ENCODE data around the gene GRM8.

GRM8 gene

DNA sequence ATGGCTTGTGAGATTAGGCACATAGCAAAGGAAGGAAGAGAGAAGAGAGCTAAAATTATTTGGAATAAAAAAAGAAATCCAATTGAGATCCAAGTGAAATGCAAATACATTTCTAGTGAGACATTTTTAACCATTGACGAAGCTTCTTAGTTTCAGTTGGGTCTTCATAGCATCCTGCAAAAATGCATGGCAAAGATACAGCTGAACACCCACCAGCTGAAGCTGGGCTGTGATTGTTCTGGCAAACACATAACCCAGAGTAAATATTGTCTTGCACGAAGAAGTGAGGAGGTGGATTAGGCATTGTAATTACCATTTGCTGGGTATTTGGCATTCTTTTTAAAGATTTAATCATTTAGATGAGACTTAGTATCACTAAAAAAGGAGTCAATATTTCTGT is 409.4 kb downstream of the GRM8 start:
- no peaks in the 10 kb centered on the region for H3K9me3 ChIP-seq (ENCODE audit: control insufficient read depth, insufficient read depth, low read depth, low read length)
- POLR2A ChIA-PET, result no interaction called here
- TF ChIP-seq ZNF596 (tag by site-specific recombination; IDR thresholded peaks at IDR 0.05) (no peak), ZNF654 (tag by site-specific recombination; IDR thresholded peaks at IDR 0.05; ENCODE audit: low read depth) (no peak), SALL2 (tag by site-specific recombination; IDR thresholded peaks at IDR 0.05; ENCODE audit: borderline replicate concordance) (no peak), ZNF791 (tag by site-specific recombination; IDR thresholded peaks at IDR 0.05) (no peak), ZNF214 (tag by site-specific recombination; IDR thresholded peaks at IDR 0.05; ENCODE audit: borderline replicate concordance) (no peak), ZNF677 (tag by site-specific recombination; IDR thresholded peaks at IDR 0.05) (no peak), ZNF670 (tag by site-specific recombination; IDR thresholded peaks at IDR 0.05; ENCODE audit: low read depth) (no peak), ZNF350 (tag by site-specific recombination; IDR thresholded peaks at IDR 0.05) (no peak), SP3 (tag by site-specific recombination; IDR thresholded peaks at IDR 0.05) (no peak), GLI4 (tag by site-specific recombination; IDR thresholded peaks at IDR 0.05) (no peak), ZNF416 (tag by site-specific recombination; IDR thresholded peaks at IDR 0.05) (no peak), ZNF112 (tag by site-specific recombination; IDR thresholded peaks at IDR 0.05) (no peak), ZFP3 (tag by site-specific recombination; IDR thresholded peaks at IDR 0.05; ENCODE audit: low read depth) (no peak), GLI2 (tag by site-specific recombination; IDR thresholded peaks at IDR 0.05; ENCODE audit: borderline replicate concordance, low read depth) (no peak), ZNF830 (tag by site-specific recombination; IDR thresholded peaks at IDR 0.05; ENCODE audit: low read depth) (no peak), ZNF175 (tag by site-specific recombination; IDR thresholded peaks at IDR 0.05) (no peak), ZNF423 (tag by site-specific recombination; IDR thresholded peaks at IDR 0.05) (no peak), GLIS2 (tag by site-specific recombination; IDR thresholded peaks at IDR 0.05) (no peak)
- TF ChIP-seq, protein P1, sequence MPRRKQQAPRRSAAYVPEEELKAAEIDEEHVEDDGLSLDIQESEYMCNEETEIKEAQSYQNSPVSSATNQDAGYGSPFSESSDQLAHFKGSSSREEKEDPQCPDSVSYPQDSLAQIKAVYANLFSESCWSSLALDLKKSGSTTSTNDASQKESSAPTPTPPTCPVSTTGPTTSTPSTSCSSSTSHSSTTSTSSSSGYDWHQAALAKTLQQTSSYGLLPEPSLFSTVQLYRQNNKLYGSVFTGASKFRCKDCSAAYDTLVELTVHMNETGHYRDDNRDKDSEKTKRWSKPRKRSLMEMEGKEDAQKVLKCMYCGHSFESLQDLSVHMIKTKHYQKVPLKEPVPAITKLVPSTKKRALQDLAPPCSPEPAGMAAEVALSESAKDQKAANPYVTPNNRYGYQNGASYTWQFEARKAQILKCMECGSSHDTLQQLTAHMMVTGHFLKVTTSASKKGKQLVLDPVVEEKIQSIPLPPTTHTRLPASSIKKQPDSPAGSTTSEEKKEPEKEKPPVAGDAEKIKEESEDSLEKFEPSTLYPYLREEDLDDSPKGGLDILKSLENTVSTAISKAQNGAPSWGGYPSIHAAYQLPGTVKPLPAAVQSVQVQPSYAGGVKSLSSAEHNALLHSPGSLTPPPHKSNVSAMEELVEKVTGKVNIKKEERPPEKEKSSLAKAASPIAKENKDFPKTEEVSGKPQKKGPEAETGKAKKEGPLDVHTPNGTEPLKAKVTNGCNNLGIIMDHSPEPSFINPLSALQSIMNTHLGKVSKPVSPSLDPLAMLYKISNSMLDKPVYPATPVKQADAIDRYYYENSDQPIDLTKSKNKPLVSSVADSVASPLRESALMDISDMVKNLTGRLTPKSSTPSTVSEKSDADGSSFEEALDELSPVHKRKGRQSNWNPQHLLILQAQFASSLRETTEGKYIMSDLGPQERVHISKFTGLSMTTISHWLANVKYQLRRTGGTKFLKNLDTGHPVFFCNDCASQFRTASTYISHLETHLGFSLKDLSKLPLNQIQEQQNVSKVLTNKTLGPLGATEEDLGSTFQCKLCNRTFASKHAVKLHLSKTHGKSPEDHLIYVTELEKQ (tag by site-specific recombination; IDR thresholded peaks at IDR 0.05; ENCODE audit: borderline replicate concordance), result no peak
- CTCF ChIA-PET, result interaction anchor here (1.8 kb wide), 1 partner anchor 40 kb away, joined by 5 read pairs; no protein-coding TSS in a partner anchor
- H3K36me3 ChIP-seq (ENCODE audit: control insufficient read depth in 2 of 2, insufficient read depth in 1 of 2, low read length in 2 of 2), result no peaks in the 10 kb centered on the region
- H3K27ac ChIP-seq (ENCODE audit: extremely low read depth, low read depth, low read length), result no peak overlapping the region
- no peaks in the 10 kb centered on the region for H3K4me1 ChIP-seq (ENCODE audit: control insufficient read depth, insufficient read depth, low read length)
- H3K4me3 ChIP-seq (ENCODE audit: low read depth, low read length), result no peak overlapping the region

DNA sequence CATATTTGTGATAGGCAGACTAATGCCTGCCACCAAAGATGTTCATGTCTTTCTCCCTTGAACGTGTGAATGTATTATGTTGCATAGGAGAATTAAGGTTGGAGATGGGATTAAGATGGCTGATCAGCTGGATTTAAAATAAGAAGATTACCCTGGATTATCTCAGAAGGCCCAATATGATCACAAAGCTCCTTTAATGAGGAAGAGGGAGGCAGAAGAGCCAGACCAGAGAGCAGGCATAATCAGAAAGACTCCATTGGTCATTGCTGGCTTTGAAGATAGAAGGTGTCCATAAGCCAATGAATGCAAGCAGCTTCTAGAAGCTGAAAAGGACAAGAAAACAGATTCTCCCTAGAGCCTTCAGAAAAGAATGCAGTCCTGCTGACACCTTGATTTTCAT is 410.3 kb downstream of the GRM8 start:
- ChIA-PET POLR2A (no interaction called here), CTCF (interaction anchor here (1.8 kb wide), 1 partner anchor 39 kb away, joined by 5 read pairs; no protein-coding TSS in a partner anchor)
- no peak overlapping the region for H3K27ac ChIP-seq (ENCODE audit: extremely low read depth, low read depth, low read length)

More for the DNA sequence above, 410.3 kb downstream of the GRM8 start:
- H3K4me1 ChIP-seq (ENCODE audit: control insufficient read depth, insufficient read depth, low read length), result no peaks in the 10 kb centered on the region
- no peak overlapping the region for H3K4me3 ChIP-seq (ENCODE audit: low read depth, low read length)
- no peaks in the 10 kb centered on the region for H3K9me3 ChIP-seq (ENCODE audit: control insufficient read depth, insufficient read depth, low read depth, low read length)
- TF ChIP-seq KLF8 (tag by site-specific recombination; IDR thresholded peaks at IDR 0.05) (no peak), ZNF610 (tag by site-specific recombination; IDR thresholded peaks at IDR 0.05; ENCODE audit: borderline replicate concordance) (no peak), BCL11A (tag by site-specific recombination; IDR thresholded peaks at IDR 0.05; ENCODE audit: low read depth) (no peak)
- TF ChIP-seq, protein P2, sequence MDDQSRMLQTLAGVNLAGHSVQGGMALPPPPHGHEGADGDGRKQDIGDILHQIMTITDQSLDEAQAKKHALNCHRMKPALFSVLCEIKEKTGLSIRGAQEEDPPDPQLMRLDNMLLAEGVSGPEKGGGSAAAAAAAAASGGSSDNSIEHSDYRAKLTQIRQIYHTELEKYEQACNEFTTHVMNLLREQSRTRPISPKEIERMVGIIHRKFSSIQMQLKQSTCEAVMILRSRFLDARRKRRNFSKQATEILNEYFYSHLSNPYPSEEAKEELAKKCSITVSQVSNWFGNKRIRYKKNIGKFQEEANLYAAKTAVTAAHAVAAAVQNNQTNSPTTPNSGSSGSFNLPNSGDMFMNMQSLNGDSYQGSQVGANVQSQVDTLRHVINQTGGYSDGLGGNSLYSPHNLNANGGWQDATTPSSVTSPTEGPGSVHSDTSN (CRISPR knock-in tag; IDR thresholded peaks at IDR 0.05), result no peak
- H3K36me3 ChIP-seq (ENCODE audit: control insufficient read depth in 2 of 2, insufficient read depth in 1 of 2, low read length in 2 of 2), result no peaks in the 10 kb centered on the region
